ENCODE measurements around the gene SH3TC2. TPM values are rescaled to one million over a fixed set of nuclear protein-coding genes. Genes with fewer than 3 reads are reported as not detected.
"Not testable (repeated sequence)": the region's sequence is repeated elsewhere in the genome, so short reads cannot be mapped to it uniquely, and the experiment has no call there.

The SH3TC2 gene
- total RNA-seq, 6 experiments from 2014 or later = 9.3 to 12.9 (median 10.7) TPM

DNA sequence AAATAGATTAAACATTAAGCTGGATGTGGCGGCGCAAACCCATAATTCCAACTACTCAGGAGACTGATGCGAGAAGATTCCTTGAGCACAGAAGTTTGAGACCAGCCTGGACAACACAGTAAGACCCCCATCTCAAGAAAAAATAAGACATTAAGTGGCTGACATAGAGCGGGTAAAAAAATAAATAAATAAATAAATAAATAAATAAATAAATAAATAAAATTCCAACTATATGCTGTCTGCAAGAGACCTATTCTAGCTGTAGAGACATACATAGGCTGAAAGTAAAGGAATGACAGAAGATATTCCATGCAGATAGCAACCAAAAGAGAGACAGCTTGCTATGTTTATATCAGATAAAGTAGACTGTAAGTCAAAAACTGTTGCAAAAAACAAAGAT lies 17.4 kb upstream of the SH3TC2 start:
- H3K4me1 Mint-ChIP-seq (ENCODE audit: low read depth) = no peaks in the 10 kb centered on the region; the same call in 1 of the 2 replicates
- no peak overlapping the region for H3K4me3 Mint-ChIP-seq
- no peak for DNase-seq
- no peaks in the 10 kb centered on the region for H3K27me3 Mint-ChIP-seq (ENCODE audit: insufficient read depth)
- peaks cover 24% of the 10 kb centered on the region for H3K9me3 Mint-ChIP-seq
- peaks cover 24% of the 10 kb centered on the region for H3K36me3 Mint-ChIP-seq (ENCODE audit: low read depth)
- peak overlapping the region; percentile 1; the same call in 1 of the 2 replicates for H3K27ac Mint-ChIP-seq
- TF ChIP-seq, protein P1, sequence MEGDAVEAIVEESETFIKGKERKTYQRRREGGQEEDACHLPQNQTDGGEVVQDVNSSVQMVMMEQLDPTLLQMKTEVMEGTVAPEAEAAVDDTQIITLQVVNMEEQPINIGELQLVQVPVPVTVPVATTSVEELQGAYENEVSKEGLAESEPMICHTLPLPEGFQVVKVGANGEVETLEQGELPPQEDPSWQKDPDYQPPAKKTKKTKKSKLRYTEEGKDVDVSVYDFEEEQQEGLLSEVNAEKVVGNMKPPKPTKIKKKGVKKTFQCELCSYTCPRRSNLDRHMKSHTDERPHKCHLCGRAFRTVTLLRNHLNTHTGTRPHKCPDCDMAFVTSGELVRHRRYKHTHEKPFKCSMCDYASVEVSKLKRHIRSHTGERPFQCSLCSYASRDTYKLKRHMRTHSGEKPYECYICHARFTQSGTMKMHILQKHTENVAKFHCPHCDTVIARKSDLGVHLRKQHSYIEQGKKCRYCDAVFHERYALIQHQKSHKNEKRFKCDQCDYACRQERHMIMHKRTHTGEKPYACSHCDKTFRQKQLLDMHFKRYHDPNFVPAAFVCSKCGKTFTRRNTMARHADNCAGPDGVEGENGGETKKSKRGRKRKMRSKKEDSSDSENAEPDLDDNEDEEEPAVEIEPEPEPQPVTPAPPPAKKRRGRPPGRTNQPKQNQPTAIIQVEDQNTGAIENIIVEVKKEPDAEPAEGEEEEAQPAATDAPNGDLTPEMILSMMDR (IDR thresholded peaks at IDR 0.05) = no peak

DNA sequence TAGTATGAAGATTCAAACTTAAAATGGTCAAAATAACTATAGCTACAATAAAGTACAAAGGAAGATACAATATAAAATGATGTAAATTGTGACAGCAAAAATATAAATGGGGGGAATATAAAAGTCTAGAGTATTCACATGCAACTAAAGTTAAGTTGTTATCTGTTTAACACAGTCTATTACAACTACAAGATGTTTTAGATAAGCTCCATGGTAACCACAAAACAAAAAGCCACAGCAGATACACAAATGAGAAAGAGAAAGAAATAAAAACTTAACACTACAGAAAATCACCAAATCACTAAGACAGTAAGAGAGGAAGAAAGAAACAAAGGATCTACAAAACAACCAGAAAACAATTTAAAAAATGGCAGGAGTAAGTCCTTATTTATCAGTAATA lies 17.0 kb upstream of the SH3TC2 start:
- TF ChIP-seq, protein P1 (IDR thresholded peaks at IDR 0.05) = no peak

DNA sequence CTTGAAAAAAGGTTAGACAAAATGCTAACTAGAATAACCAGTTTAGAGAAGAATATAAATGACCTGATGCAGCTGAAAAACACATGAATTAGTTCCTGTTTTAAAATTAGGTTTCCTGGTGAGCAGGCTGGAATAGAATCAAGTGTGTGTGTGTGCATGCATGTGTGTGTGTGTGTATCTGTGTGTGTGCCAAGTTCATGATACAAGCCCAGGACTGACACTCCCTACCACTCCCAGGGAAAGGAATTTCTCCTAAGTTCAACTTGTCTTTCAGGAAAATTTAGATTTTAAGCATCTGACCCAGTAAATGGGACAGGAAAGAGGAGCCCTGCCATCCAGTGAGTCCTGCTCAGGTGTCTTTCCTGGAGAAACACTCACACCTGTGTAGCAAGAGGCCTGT lies 11.2 kb upstream of the SH3TC2 start:
- not testable (repeated sequence) for H3K27me3 Mint-ChIP-seq (ENCODE audit: insufficient read depth); H3K27ac Mint-ChIP-seq; DNase-seq; H3K4me3 Mint-ChIP-seq
- peaks cover 33% of the 10 kb centered on the region for H3K36me3 Mint-ChIP-seq (ENCODE audit: low read depth)
- H3K4me1 Mint-ChIP-seq (ENCODE audit: low read depth) = peaks cover 41% of the 10 kb centered on the region
- peaks cover 24% of the 10 kb centered on the region for H3K9me3 Mint-ChIP-seq

More for the DNA sequence above, 17.0 kb upstream of the SH3TC2 start:
- Mint-ChIP-seq H3K4me3 (no peak overlapping the region), H3K27me3 (ENCODE audit: insufficient read depth) (no peaks in the 10 kb centered on the region), H3K27ac (peak overlapping the region; percentile 1; the same call in 1 of the 2 replicates), H3K4me1 (ENCODE audit: low read depth) (no peaks in the 10 kb centered on the region; the same call in 1 of the 2 replicates), H3K36me3 (ENCODE audit: low read depth) (peaks cover 24% of the 10 kb centered on the region), H3K9me3 (peaks cover 24% of the 10 kb centered on the region)
- DNase-seq = peak; percentile 11

DNA sequence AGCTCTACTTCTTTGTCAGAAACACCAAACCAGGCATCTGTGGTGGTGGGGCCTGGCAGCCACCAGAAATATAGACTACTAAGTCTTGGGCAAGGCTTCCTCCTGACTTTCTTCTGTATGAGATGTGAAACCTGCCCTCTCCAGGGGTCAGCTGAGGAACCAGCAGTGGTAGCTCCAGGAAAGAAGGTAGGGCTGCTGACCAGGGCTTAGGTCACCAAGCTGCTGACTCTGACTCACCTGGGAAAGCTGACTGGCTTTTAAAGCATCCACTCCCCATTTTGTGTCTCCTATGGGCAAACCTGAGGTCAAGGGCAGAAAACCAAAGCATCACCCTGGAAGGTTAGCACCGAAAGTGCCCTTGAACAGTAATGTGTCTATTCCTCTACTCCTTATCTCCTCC lies 10.4 kb upstream of the SH3TC2 start:
- peaks cover 24% of the 10 kb centered on the region for H3K9me3 Mint-ChIP-seq
- TF ChIP-seq, protein P1 (IDR thresholded peaks at IDR 0.05) = no peak
- peaks cover 41% of the 10 kb centered on the region for H3K4me1 Mint-ChIP-seq (ENCODE audit: low read depth)
- no peak overlapping the region for H3K4me3 Mint-ChIP-seq
- H3K36me3 Mint-ChIP-seq (ENCODE audit: low read depth) = peaks cover 34% of the 10 kb centered on the region
- DNase-seq = no peak
- no peaks in the 10 kb centered on the region for H3K27me3 Mint-ChIP-seq (ENCODE audit: insufficient read depth)
- no peak overlapping the region for H3K27ac Mint-ChIP-seq

DNA sequence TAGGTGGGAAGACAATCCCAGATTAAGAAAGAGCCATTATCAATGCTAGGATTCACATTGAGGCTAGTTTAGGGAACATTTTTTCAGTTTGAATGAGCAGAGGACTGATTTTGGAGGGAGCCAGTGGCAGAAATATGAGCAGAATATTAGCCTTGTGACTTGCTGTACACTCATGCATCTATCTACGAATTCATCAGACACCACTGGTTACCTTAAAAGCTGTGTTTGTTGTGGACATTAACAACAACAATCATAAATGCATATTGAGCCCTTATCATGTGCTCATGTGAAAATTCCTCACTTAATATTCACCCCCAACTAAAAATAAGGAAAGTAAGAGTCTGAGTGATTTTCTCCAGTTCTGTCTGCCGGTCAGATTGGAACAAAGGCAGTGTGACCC lies 9.9 kb upstream of the SH3TC2 start:
- Mint-ChIP-seq H3K27ac (no peak overlapping the region), H3K9me3 (peaks cover 23% of the 10 kb centered on the region), H3K27me3 (ENCODE audit: insufficient read depth) (no peaks in the 10 kb centered on the region), H3K4me3 (no peak overlapping the region), H3K4me1 (ENCODE audit: low read depth) (peaks cover 41% of the 10 kb centered on the region), H3K36me3 (ENCODE audit: low read depth) (peaks cover 33% of the 10 kb centered on the region)
- DNase-seq = no peak
- TF ChIP-seq, protein P1 (IDR thresholded peaks at IDR 0.05) = no peak

DNA sequence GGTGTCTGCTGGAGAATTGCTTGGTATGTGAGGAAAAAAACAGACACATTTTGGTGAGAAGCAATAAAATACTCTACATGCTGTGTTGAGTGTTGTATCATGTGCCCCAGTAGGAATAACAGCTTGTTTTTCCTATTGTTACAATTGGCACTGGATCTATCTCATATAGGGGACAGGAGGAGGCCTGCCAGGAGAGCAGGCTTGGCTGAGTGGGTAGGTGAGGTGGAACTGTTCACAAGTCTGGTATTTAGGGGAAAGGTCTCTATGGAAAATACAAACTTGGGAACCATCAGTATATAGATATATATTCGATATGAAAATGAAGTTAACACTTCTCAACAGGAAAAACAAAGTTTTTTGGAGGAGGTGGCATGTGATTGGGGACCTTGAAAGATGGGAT lies 9.5 kb upstream of the SH3TC2 start:
- H3K4me3 Mint-ChIP-seq = no peak overlapping the region
- no peaks in the 10 kb centered on the region for H3K27me3 Mint-ChIP-seq (ENCODE audit: insufficient read depth)
- H3K27ac Mint-ChIP-seq = no peak overlapping the region
- TF ChIP-seq, protein P1 (IDR thresholded peaks at IDR 0.05) = no peak
- DNase-seq = no peak
- peaks cover 30% of the 10 kb centered on the region for H3K36me3 Mint-ChIP-seq (ENCODE audit: low read depth)
- peaks cover 18% of the 10 kb centered on the region for H3K9me3 Mint-ChIP-seq
- H3K4me1 Mint-ChIP-seq (ENCODE audit: low read depth) = peaks cover 41% of the 10 kb centered on the region

Data from HFFc6 (cell line).